ENCODE data around the gene ITPR2.
"Not testable (repeated sequence)": the region's sequence is repeated elsewhere in the genome, so short reads cannot be mapped to it uniquely, and the experiment has no call there.

Gene ITPR2

GRCh38 chr12:26519462-26519861 is 313.5 kb downstream of the ITPR2 start:
- H3K4me3 ChIP-seq (ENCODE audit: low read depth, low read length), result no peak overlapping the region
- no peak for TF ChIP-seq CTCF (IDR thresholded peaks at IDR 0.05; ENCODE audit: low read depth, low read length)

- not testable (repeated sequence) for H3K4me3 ChIP-seq (ENCODE audit: low read depth, low read length)
These were observed 315.7 kb downstream of the ITPR2 start for GRCh38 chr12:26517320-26517719.

GRCh38 chr12:26514364-26514763 is 318.6 kb downstream of the ITPR2 start:
- no peak for TF ChIP-seq CTCF (IDR thresholded peaks at IDR 0.05; ENCODE audit: low read depth, low read length)
- H3K4me3 ChIP-seq (ENCODE audit: low read depth, low read length), result no peak overlapping the region

- no peak overlapping the region for H3K4me3 ChIP-seq (ENCODE audit: low read depth, low read length)
- TF ChIP-seq CTCF (IDR thresholded peaks at IDR 0.05; ENCODE audit: low read depth, low read length), result no peak
These were observed 319.5 kb downstream of the ITPR2 start for GRCh38 chr12:26513363-26514043.

GRCh38 chr12:26512213-26512612 is 320.8 kb downstream of the ITPR2 start:
- no peak for TF ChIP-seq CTCF (IDR thresholded peaks at IDR 0.05; ENCODE audit: low read depth, low read length)
- no peak overlapping the region for H3K4me3 ChIP-seq (ENCODE audit: low read depth, low read length)

GRCh38 chr12:26510354-26510674 is 322.7 kb downstream of the ITPR2 start:
- TF ChIP-seq CTCF (IDR thresholded peaks at IDR 0.05; ENCODE audit: low read depth, low read length), result no peak
- no peak overlapping the region for H3K4me3 ChIP-seq (ENCODE audit: low read depth, low read length)

GRCh38 chr12:26507613-26508012 is 325.4 kb downstream of the ITPR2 start:
- H3K4me3 ChIP-seq (ENCODE audit: low read depth, low read length), result no peak overlapping the region
- TF ChIP-seq CTCF (IDR thresholded peaks at IDR 0.05; ENCODE audit: low read depth, low read length), result no peak

GRCh38 chr12:26499979-26500640 is 332.9 kb downstream of the ITPR2 start:
- H3K4me3 ChIP-seq (ENCODE audit: low read depth, low read length), result no peak overlapping the region
- no peak for TF ChIP-seq CTCF (IDR thresholded peaks at IDR 0.05; ENCODE audit: low read depth, low read length)
